Central memory CD8-positive, alpha-beta T cell (primary cell): ENCODE results near the gene CRIP1.
A peak's percentile ranks its signal among the peaks of the same experiment; 100 is the strongest.

Experiments used
- ATAC-seq: fragments of 150-1000 bp; cut with Tn5 transposase; replicated peaks from 2 replicates; pipeline ENCODE4 v1.10.0; 2022; ENCODE audit warnings: mild to moderate bottlenecking, moderate FRiP score, moderate number of reproducible peaks; ENCODE audit not compliant: poor library complexity, severe bottlenecking; ENCODE audit errors: extremely low read depth
- DNase-seq, 2 donors: peaks; one replicate each; pipeline ENCODE4 v3.0.0; 2021; ENCODE audit warnings: low spot score in 2 of 2
- H3K27ac Mint-ChIP-seq: one replicate; pipeline ENCODE4 v1.8.0; 2022; ENCODE audit warnings: low read depth, mild to moderate bottlenecking, moderate library complexity, mixed read lengths
- H3K27me3 Mint-ChIP-seq: one replicate; pipeline ENCODE4 v1.8.0; 2022; ENCODE audit warnings: mixed read lengths
- H3K36me3 Mint-ChIP-seq: one replicate; pipeline ENCODE4 v1.8.0; 2022; ENCODE audit warnings: mild to moderate bottlenecking, moderate library complexity, mixed read lengths; ENCODE audit not compliant: insufficient read depth
- H3K4me1 Mint-ChIP-seq: one replicate; pipeline ENCODE4 v1.8.0; 2022; ENCODE audit warnings: mixed read lengths
- H3K4me3 Mint-ChIP-seq: one replicate; pipeline ENCODE4 v1.8.0; 2022; ENCODE audit warnings: mild to moderate bottlenecking, moderate library complexity, mixed read lengths
- H3K9me3 Mint-ChIP-seq: one replicate; pipeline ENCODE4 v1.8.0; 2022; ENCODE audit warnings: mixed read lengths

CRIP1 gene

DNA sequence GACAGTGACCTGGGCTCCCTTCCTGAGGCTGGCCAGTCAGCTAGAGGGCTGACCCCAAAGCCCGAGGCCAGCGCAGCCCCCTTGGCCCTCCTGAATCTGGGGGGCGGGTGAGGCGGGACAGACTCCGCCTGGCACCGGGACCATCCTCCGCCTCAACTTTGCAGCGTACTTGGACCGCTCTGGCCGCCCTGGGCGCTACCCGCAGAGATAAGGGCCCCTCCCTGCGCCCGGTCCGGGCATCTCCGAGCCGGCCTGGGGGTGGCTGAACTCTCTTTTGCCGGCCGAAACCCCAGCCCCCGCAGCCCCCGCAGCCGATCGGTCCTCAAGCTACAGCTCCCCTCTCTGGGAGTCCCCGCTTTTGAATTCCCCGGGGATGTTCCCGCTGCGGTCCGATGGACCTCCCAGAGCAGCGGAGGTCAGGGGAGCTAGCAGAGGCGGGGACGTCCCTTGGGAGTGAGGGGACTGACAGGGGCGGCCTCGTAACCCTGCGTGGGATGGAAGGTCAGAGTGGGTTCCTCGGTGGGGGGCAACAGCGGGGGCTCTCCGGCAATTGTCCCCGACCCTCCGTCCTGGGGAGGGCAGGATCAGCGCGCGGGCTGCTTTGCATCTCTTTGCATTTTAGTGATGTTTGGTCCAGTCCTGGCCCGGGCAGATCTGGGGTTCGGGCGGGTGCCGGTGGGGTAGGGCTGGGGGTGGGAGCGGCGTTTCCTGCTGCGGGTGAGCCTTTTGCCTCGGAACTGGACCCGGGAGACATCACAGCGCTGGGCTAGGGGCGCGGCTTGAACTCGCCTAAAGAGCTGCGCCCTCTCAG lies at the start of gene CRIP1:
CRIP1 (plus strand) TSS at position 724 of the 811 bp plus-strand sequence. CDS start 374 bp downstream, outside the sequence.
- Mint-ChIP-seq H3K27ac (peak within 1 kb of the TSS; percentile 95), H3K9me3 (no peaks in the 10 kb centered on the region), H3K36me3 (peaks cover 72% of the 10 kb centered on the region), H3K27me3 (no peaks in the 10 kb centered on the region), H3K4me1 (peaks cover 47% of the 10 kb centered on the region), H3K4me3 (peak within 1 kb of the TSS; percentile 92)
- ATAC-seq (no peak), DNase-seq (no peak)

DNA sequence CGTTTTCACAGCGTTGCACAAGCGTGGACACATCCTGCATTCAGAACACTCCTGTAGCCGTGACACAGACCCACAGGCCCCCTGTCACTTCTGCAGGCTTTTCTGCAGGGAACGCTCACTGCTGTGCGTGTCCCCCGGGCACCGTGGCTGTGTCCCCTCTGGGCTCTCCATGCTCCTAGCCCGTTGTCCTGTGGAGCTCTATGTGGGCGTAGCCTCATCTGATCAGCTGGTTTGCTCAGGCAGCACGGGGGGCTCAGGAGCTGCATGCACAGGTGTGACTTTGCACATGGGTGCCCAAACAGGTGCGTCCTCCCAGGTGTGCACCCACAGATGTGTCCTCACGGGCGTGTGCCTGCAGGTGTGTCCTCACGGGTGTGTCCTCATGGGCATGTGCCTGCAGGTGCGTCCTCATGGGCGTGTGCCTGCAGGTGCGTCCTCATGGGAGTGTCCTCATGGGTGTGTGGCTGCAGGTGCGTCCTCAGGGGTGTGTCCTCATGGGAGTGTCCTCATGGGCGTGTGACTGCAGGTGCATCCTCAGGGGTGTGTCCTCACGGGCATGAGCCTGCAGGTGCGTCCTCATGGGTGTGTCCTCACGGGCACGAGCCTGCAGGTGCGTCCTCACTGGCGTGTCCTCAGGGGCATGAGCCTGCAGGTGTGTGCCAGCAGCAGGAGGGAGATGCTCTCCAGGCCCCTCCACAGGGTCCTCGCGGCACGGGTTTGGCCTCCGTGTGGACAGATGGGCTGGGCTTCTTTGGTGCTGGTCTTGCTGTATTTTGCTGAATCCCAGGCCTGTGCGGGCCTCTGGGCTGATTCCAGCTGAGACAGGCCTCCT lies 49.6 kb upstream of the CRIP1 start:
- H3K9me3 Mint-ChIP-seq, result no peaks in the 10 kb centered on the region
- no peak overlapping the region for H3K4me3 Mint-ChIP-seq
- H3K36me3 Mint-ChIP-seq, result peaks cover 7% of the 10 kb centered on the region
- H3K27ac Mint-ChIP-seq, result no peak overlapping the region
- peaks cover 20% of the 10 kb centered on the region for H3K4me1 Mint-ChIP-seq
- DNase-seq (no peak), ATAC-seq (no peak)
- H3K27me3 Mint-ChIP-seq, result no peaks in the 10 kb centered on the region

GRCh38 chr14:105437723-105438500 lies 48.8 kb upstream of the CRIP1 start:
- DNase-seq, result no peak
- no peak overlapping the region for H3K4me3 Mint-ChIP-seq
- no peak for ATAC-seq
- peaks cover 7% of the 10 kb centered on the region for H3K36me3 Mint-ChIP-seq
- H3K4me1 Mint-ChIP-seq, result peaks cover 24% of the 10 kb centered on the region
- no peaks in the 10 kb centered on the region for H3K27me3 Mint-ChIP-seq
- H3K27ac Mint-ChIP-seq, result no peak overlapping the region
- H3K9me3 Mint-ChIP-seq, result no peaks in the 10 kb centered on the region

- DNase-seq (no peak), ATAC-seq (no peak)
- Mint-ChIP-seq H3K9me3 (no peaks in the 10 kb centered on the region), H3K27me3 (no peaks in the 10 kb centered on the region), H3K4me1 (peaks cover 24% of the 10 kb centered on the region), H3K36me3 (peaks cover 10% of the 10 kb centered on the region), H3K4me3 (no peak overlapping the region), H3K27ac (no peak overlapping the region)
Observed at GRCh38 chr14:105439179-105439578, 47.5 kb upstream of the CRIP1 start.

DNA sequence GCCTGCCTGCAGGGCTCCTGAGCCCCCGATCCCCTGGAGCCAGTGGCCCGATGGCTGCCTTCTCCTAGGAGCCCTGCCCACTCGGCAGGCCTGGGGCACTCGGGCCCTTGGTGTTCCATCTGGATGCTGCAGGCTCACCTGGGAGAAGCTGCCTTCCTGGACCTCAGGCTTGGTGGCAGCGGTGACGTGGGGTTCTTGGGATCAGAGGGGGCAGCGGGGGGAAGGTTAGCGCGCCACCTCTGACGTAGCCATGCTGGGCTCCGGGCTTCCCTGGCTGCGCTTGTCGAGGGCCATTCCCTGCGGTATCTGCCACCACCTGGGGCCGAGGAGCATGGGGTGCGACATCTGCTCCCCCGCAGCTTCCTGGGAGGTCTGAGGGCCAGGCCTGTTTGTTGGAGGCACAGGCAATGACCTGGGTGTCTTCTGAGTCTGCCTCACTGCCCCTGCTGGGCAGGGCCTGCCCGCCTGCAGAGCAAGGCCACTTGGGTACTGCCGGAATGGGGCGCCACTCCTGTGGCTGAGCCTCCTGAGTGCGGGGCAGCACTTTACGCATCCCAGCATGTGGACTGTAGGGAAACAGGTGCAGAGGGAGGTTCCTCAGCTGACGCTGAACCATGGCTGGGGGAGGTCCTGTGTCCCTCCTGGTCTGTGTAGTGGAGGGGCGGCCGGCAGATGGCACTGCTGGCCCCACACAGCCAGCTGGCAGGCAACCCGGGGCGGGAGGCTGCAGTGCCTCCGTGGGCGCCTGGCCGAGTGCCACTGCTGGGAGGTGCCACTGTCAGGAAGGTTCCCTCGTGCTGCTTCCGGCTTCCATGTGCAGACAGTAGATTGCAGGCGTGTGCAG lies 46.8 kb upstream of the CRIP1 start:
- Mint-ChIP-seq H3K27ac (no peak overlapping the region), H3K27me3 (no peaks in the 10 kb centered on the region), H3K36me3 (peaks cover 9% of the 10 kb centered on the region), H3K4me1 (peaks cover 21% of the 10 kb centered on the region), H3K9me3 (no peaks in the 10 kb centered on the region), H3K4me3 (no peak overlapping the region)
- ATAC-seq, result no peak
- no peak for DNase-seq

DNA sequence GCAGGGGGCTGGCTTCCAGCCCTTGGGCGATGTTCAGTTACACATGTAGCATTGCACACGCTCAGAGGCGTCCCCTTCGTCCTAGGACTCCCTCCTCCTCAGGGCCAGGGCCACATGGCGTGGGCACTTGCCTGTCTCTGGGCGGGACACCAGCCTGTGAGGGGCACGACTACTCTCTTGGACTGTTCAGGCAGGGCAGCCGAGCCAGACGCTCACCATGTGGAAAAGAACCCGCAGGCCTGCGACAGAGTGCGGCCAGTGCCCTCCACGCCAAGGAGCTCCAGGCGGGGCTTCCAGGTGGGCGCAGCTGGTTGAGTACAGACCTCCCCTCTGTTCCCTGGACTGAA lies 46.2 kb upstream of the CRIP1 start:
- no peaks in the 10 kb centered on the region for H3K9me3 Mint-ChIP-seq
- no peaks in the 10 kb centered on the region for H3K27me3 Mint-ChIP-seq
- peaks cover 15% of the 10 kb centered on the region for H3K4me1 Mint-ChIP-seq
- H3K36me3 Mint-ChIP-seq, result peaks cover 8% of the 10 kb centered on the region
- H3K4me3 Mint-ChIP-seq, result no peak overlapping the region
- no peak for ATAC-seq
- DNase-seq, result no peak
- no peak overlapping the region for H3K27ac Mint-ChIP-seq

- Mint-ChIP-seq H3K4me3 (no peak overlapping the region), H3K4me1 (peaks cover 10% of the 10 kb centered on the region), H3K9me3 (no peaks in the 10 kb centered on the region), H3K36me3 (peaks cover 8% of the 10 kb centered on the region), H3K27ac (no peak overlapping the region), H3K27me3 (no peaks in the 10 kb centered on the region)
- ATAC-seq (no peak), DNase-seq (no peak)
Observed at GRCh38 chr14:105440992-105441391, 45.7 kb upstream of the CRIP1 start.

- H3K27ac Mint-ChIP-seq, result no peak overlapping the region
- H3K27me3 Mint-ChIP-seq, result no peaks in the 10 kb centered on the region
- H3K4me3 Mint-ChIP-seq, result no peak overlapping the region
- no peak for DNase-seq
- no peaks in the 10 kb centered on the region for H3K9me3 Mint-ChIP-seq
- peaks cover 10% of the 10 kb centered on the region for H3K36me3 Mint-ChIP-seq
- no peak for ATAC-seq
- H3K4me1 Mint-ChIP-seq, result peaks cover 9% of the 10 kb centered on the region
Observed at GRCh38 chr14:105442125-105442524, 44.6 kb upstream of the CRIP1 start.

GRCh38 chr14:105442834-105443233 lies 43.9 kb upstream of the CRIP1 start:
- no peak for ATAC-seq
- H3K36me3 Mint-ChIP-seq, result peaks cover 10% of the 10 kb centered on the region
- H3K4me3 Mint-ChIP-seq, result no peak overlapping the region
- peaks cover 10% of the 10 kb centered on the region for H3K4me1 Mint-ChIP-seq
- H3K27ac Mint-ChIP-seq, result no peak overlapping the region
- no peak for DNase-seq
- no peaks in the 10 kb centered on the region for H3K9me3 Mint-ChIP-seq
- H3K27me3 Mint-ChIP-seq, result no peaks in the 10 kb centered on the region

- H3K36me3 Mint-ChIP-seq, result peaks cover 10% of the 10 kb centered on the region
- ATAC-seq, result no peak
- no peaks in the 10 kb centered on the region for H3K9me3 Mint-ChIP-seq
- H3K4me3 Mint-ChIP-seq, result no peak overlapping the region
- DNase-seq, result no peak
- H3K27me3 Mint-ChIP-seq, result no peaks in the 10 kb centered on the region
- no peak overlapping the region for H3K27ac Mint-ChIP-seq
- H3K4me1 Mint-ChIP-seq, result peaks cover 19% of the 10 kb centered on the region
Observed at GRCh38 chr14:105444859-105445258, 41.8 kb upstream of the CRIP1 start.

GRCh38 chr14:105445290-105445689 lies 41.4 kb upstream of the CRIP1 start:
- H3K27ac Mint-ChIP-seq, result no peak overlapping the region
- no peak overlapping the region for H3K4me3 Mint-ChIP-seq
- H3K9me3 Mint-ChIP-seq, result no peaks in the 10 kb centered on the region
- no peaks in the 10 kb centered on the region for H3K27me3 Mint-ChIP-seq
- ATAC-seq (no peak), DNase-seq (no peak)
- peaks cover 19% of the 10 kb centered on the region for H3K4me1 Mint-ChIP-seq
- peaks cover 10% of the 10 kb centered on the region for H3K36me3 Mint-ChIP-seq
